Measurements from ENCODE around the gene ZNF136. TPM values are rescaled to one million over a fixed set of nuclear protein-coding genes. Genes with fewer than 3 reads are reported as not detected.

Gene ZNF136
- 5.5 and 6.2 TPM in 2 replicates for total RNA-seq

- DNase-seq (ENCODE audit: low read depth, low spot score) = peak; percentile 88
These were observed at the start of gene ZNF136 for GRCh38 chr19:12162882-12163806. Gene ZNF136 (plus strand): TSS chr19:12163096. CDS start chr19:12163204, 108 bp downstream.

GRCh38 chr19:12113121-12113520 is 49.8 kb upstream of the ZNF136 start:
- no peak for DNase-seq (ENCODE audit: low read depth, low spot score)

GRCh38 chr19:12117201-12117970 is 45.5 kb upstream of the ZNF136 start:
- DNase-seq (ENCODE audit: low read depth, low spot score) = no peak

- DNase-seq (ENCODE audit: low read depth, low spot score) = no peak
These were observed 36.2 kb upstream of the ZNF136 start for GRCh38 chr19:12126707-12127106.

GRCh38 chr19:12133069-12133468 is 29.8 kb upstream of the ZNF136 start:
- no peak for DNase-seq (ENCODE audit: low read depth, low spot score)

- DNase-seq (ENCODE audit: low read depth, low spot score) = no peak
These were observed 25.5 kb upstream of the ZNF136 start for GRCh38 chr19:12137221-12137940.

- no peak for DNase-seq (ENCODE audit: low read depth, low spot score)
These were observed 23.6 kb upstream of the ZNF136 start for GRCh38 chr19:12139269-12139668.

GRCh38 chr19:12139885-12140544 is 22.9 kb upstream of the ZNF136 start, which contains the start of gene ZNF20:
Gene ZNF20 (minus strand): TSS chr19:12140350. CDS start chr19:12140182, 168 bp downstream.
- DNase-seq (ENCODE audit: low read depth, low spot score) = peak; percentile 81

- peak; percentile 35 for DNase-seq (ENCODE audit: low read depth, low spot score)
These were observed 22.1 kb upstream of the ZNF136 start for GRCh38 chr19:12140545-12141404.

- no peak for DNase-seq (ENCODE audit: low read depth, low spot score)
These were observed 21.5 kb upstream of the ZNF136 start for GRCh38 chr19:12141405-12141736.

- no peak for DNase-seq (ENCODE audit: low read depth, low spot score)
These were observed 17.5 kb upstream of the ZNF136 start for GRCh38 chr19:12145348-12145747.

- no peak for DNase-seq (ENCODE audit: low read depth, low spot score)
These were observed 7.5 kb upstream of the ZNF136 start for GRCh38 chr19:12155324-12155860.

GRCh38 chr19:12156223-12157058 is 6.5 kb upstream of the ZNF136 start, which contains the start of gene ZNF625:
Gene ZNF625 (minus strand): TSS chr19:12156734. CDS start chr19:12156558, 176 bp downstream.
- DNase-seq (ENCODE audit: low read depth, low spot score) = peak; percentile 46

- DNase-seq (ENCODE audit: low read depth, low spot score) = no peak
These were observed 3.0 kb upstream of the ZNF136 start for GRCh38 chr19:12159773-12160414.

- no peak for DNase-seq (ENCODE audit: low read depth, low spot score)
These were observed 399 bp upstream of the ZNF136 start for GRCh38 chr19:12162513-12162881.

GRCh38 chr19:12163826-12164225 is 930 bp downstream of the ZNF136 start:
- no peak for DNase-seq (ENCODE audit: low read depth, low spot score)

GRCh38 chr19:12166626-12167025 is 3.7 kb downstream of the ZNF136 start:
- no peak for DNase-seq (ENCODE audit: low read depth, low spot score)

GRCh38 chr19:12180377-12180776 is 17.5 kb downstream of the ZNF136 start:
- no peak for DNase-seq (ENCODE audit: low read depth, low spot score)
